GM19239 (cell line): ENCODE data around the gene TMEM131L.
"Not testable (repeated sequence)": the region's sequence is repeated elsewhere in the genome, so short reads cannot be mapped to it uniquely, and the experiment has no call there.

Experiments used
- DNase-seq: peaks from one replicate; pipeline ENCODE4 v3.0.0; 2011; ENCODE audit warnings: low spot score; ENCODE audit not compliant: insufficient read length
- FAIRE-seq: peaks from 2 replicates; lab custom pipeline; 2011; peaks lifted over from hg19 to GRCh38; lab: Jason Lieb, UNC

Gene TMEM131L

DNA sequence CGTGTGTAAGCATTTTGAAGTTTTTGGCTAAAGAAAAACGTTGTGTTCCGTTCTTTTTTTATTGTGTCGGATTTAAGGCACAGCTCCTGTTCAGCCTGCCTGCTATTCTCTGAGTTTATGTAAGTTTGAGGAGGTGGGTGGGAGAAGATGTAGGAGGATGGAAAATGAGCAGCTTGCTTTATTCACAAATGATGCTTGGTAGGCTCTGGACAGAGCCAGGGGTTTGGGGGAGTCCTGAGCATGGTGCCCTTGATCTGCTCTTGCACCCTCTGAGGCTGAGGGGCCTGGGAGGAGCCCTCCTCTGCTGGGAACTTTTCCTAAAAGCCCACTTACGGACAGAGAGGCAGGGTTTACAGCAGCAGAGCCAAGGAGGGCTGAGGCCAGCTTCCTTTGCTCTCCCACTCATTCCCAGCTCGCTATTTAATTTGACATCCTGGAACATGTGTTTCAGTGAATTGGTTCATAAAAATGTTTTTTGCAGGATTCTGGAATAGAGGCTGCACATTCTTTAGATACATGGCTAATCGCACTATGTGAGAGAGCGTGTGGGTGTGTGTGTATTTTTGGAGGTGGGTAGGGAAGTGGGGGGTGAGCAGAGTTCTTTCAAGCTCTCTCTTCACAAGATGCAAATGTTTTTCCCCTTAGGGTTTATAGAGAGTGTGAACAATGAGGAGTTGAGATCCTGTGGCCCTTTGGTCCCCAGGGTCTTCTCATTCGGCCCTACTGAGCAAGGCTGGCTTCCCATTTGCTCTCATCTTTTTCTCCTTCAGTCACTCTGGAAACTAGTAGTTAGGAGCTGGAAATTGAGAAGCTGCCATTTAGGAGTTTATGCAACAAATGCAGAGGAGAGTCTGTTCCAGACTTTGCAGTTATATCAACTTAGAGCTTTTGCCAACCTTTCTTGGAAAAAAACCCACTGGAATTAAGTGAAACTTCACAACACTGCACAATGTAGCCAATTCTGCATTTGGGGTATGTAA is 32.1 kb downstream of the TMEM131L start:
- DNase-seq, result no peak
- peak; percentile 86 for FAIRE-seq

GRCh38 chr4:153499005-153499404 is 32.8 kb downstream of the TMEM131L start:
- DNase-seq, result no peak
- FAIRE-seq, result no peak

DNA sequence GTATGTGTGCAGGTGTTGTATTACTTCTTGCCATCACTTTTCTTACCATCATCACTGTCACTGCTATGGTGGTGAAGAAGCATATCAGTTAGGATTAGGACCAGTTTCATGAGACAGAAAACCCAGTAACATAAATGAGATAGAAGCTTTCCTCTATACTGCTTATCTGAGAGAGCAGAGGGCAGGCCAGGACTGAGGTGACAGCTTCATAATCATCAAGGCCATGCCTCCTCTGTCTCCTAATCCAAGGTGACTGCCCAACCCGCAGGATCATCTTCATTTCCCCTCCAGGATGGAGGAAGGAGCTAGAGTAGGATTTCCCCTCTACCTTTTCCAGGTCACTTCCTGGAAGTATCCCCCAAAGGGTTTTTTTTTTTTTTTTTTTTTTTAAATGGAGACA is 35.4 kb downstream of the TMEM131L start:
- FAIRE-seq, result peak; percentile 33

GRCh38 chr4:153502584-153502983 is 36.4 kb downstream of the TMEM131L start:
- DNase-seq, result no peak
- no peak for FAIRE-seq

More for the DNA sequence above, 35.4 kb downstream of the TMEM131L start:
- DNase-seq, result no peak

GRCh38 chr4:153506341-153507309 is 40.5 kb downstream of the TMEM131L start:
- DNase-seq (no peak), FAIRE-seq (no peak)

DNA sequence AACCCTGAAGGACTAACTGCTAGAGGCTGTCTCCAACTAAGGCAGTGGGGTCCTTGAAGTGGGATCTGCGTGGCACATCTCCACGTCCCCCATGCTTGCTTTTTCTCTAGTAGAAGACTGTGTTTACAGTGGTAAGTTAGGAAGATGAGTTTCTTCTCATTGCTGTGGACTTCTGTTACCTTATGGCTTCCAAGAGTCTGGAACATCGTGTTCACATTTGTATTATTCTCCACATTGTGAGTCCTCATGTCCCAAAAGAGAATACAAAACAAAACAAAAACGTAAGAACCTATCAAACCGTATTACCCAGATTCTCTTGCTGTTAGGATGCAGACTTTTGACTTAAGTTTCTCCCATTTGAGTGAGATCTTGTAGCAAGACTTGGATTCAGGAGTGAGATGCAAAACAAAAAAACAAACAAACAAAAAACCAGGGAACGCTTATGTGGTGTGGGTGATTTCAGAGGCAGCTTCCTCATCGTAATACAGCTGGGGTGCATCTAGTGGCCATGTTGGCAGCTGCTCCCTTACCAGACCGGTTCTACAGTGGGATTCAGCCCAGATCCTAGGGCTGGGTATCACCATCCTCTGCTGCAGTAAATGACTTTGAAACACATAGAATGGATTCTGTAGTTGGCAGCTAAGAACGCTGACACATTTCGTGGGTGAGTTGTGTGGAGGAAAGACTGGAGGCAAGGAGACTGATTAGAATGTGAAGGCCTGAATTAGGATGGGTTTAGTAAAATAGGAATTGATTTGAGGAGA is 41.3 kb downstream of the TMEM131L start:
- FAIRE-seq, result peak; percentile 64
- no peak for DNase-seq

- not testable (repeated sequence) for FAIRE-seq, DNase-seq
Measured at GRCh38 chr4:153509212-153509611, 43.1 kb downstream of the TMEM131L start.

DNA sequence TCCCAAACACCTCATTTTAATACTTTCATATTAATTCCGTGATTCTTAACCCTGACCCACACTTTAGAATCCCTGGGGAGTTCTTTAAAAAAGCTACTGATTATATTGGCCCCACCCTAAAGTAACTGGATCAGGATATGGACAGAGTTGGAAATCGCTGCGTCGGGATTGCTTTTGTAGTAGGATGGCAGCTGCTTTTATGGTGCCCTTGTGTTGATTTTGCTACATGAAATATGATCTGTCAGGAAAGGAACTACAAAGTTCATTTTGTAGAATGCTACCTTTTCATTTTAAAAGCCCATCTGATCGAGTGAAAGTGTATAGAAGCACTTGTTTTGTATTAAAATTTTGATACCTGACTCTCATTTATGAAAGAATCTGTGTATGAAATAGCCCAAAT is 43.6 kb downstream of the TMEM131L start:
- no peak for DNase-seq
- FAIRE-seq, result no peak

DNA sequence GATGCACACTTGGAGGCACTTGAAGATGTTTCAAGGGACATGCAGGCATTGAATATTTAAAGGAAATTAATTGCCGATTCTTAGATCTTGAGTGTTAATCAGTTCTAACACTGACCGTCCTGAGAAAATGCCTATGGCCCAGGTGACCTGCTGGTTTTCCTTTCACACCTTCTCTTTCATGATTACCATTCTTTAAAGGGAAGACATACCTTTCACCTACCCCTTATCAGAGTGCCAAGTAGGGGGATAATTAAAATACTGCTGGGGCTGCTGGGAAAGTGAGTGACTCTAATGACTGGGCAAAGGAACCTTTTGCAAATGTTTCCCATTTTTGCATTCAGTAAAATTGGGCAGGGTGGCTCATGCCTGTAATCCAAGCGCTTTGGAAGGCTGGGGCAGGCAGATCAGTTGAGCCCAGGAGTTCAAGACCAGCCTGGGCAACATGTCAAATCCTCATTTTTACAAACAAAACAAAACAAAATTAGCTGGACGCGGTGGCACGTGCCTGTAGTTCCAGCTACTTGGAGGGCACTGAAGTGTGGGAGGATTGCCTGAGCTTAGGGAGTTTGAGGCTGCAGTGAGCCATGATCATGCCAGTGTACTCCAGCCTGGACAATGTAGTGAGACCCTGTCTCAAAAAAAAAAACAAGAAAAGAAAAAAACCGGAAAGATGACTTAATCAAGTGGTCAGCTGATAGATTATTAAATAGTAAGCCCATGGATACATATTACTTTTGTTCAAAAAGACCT is 44.3 kb downstream of the TMEM131L start:
- FAIRE-seq, result peak; percentile 4
- DNase-seq, result no peak

GRCh38 chr4:153511104-153511503 is 44.9 kb downstream of the TMEM131L start:
- DNase-seq (no peak), FAIRE-seq (no peak)

- no peak for FAIRE-seq
- no peak for DNase-seq
Measured at GRCh38 chr4:153512162-153512852, 46.1 kb downstream of the TMEM131L start.

GRCh38 chr4:153512952-153513500 is 46.9 kb downstream of the TMEM131L start:
- peak; percentile 62 for FAIRE-seq
- DNase-seq, result no peak

- FAIRE-seq (no peak), DNase-seq (no peak)
Measured at GRCh38 chr4:153513596-153513995, 47.4 kb downstream of the TMEM131L start.

GRCh38 chr4:153514001-153514526 is 47.9 kb downstream of the TMEM131L start:
- DNase-seq, result no peak
- peak; percentile 76 for FAIRE-seq

DNA sequence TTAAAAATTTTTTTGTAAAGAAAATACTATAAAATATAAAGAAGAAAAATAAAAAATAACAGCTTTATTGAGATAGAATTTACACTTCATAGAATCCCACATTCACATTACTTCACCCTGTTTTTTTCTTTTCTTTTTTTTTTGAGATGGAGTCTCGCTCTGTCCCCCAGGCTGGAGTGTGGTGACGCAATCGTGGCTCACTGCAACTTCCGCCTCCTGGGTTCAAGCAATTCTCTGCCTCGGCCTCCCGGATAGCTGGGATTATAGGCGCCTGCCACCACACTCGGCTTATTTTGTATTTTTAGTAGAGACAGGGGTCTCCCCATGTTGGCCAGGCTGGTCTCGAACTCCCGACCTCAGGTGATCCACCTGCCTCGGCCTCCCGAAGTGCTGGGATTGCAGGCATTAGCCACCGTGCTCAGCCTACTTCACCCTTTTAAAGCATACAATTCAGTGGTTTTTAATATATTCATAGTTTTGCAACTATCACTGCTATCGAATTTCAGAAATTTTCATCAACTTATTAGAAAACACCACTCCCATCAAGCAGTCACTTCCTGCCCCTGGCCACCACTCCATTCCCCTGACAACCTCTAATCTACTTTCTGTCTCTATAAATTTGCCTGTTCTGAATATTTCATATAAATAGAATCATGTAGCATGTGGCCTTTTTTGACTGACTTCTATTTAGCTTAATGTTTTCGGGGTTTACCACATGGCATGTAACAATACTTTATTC is 48.7 kb downstream of the TMEM131L start:
- FAIRE-seq (no peak), DNase-seq (no peak)

- DNase-seq, result no peak
Measured at GRCh38 chr4:153517159-153517558, 51.0 kb downstream of the TMEM131L start.

DNA sequence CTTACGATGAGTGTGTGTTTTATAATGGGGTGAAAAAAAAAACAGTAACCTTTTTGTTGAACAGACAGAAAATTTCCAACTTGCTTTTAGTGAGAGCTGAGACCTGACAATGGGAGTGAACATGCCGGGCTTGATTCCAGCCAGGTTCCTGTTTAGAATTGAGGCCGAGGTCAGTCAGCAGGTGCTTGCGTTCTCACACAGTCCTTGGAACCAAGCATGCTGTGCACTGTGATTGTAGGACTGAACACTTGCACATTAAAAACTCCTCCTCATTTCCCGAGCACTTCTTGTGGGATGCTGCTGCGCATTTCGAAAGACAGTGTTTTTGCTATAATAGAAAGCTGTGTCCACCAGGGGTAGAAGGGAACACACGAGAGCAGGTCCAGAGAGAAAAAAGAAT is 51.8 kb downstream of the TMEM131L start:
- no peak for FAIRE-seq
- DNase-seq, result no peak

More at GRCh38 chr4:153517159-153517558, 51.0 kb downstream of the TMEM131L start:
- FAIRE-seq, result no peak
